NB4 (cell line): ENCODE data around the gene TRAF3.

Experiments
- MYC ChIP-seq: IDR thresholded peaks from 2 replicates; pipeline ENCODE4 v1.6.1; 2011; ENCODE audit warnings: low read depth, low read length
- POLR2A ChIP-seq: IDR thresholded peaks from 2 replicates; pipeline ENCODE4 v1.6.1; 2011; ENCODE audit warnings: mild to moderate bottlenecking; ENCODE audit not compliant: insufficient read length; ENCODE audit errors: extremely low read depth
- TF ChIP-seq, protein P1 (sequence below): IDR thresholded peaks from 2 replicates; pipeline ENCODE4 v1.6.1; 2011; ENCODE audit warnings: low read depth, low read length
- TF ChIP-seq, protein P2 (sequence below): IDR thresholded peaks from one replicate; pipeline ENCODE4 v1.5.1; 2012; ENCODE audit warnings: low read depth, low read length

DNA sequence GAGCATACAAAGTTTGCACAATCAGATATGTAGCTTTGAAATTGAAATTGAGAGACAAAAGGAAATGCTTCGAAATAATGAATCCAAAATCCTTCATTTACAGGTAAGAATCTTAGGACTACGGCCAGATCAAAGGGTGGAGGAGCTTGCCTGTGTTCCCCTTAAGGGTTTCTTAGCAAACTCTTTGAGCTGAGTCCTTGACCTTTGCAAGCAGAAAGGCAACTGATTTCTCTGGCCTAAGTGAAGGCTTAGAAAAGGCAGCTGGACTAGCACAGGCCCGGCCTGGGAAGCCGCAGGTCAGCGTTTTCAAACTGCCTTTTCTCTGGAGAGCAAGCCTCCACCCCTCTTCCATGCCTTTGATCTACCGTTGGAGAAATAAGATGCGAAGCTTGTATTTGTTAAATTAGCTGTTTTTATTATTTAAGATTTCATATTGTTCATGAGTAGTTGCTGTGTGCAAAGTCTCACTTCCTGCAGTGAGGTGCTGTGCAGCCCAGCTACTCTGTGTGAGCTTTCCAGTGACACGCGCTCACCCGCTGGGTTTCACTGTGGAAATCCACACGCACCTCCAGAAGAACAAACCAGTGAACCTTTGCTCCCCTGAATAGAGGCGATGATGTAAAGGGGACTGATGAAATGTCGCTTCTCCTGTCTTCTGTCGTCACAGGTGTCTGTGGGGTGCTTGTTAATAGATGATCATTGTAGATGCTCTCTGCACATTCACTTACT lies 120.2 kb downstream of the TRAF3 start:
- TF ChIP-seq, protein P1, sequence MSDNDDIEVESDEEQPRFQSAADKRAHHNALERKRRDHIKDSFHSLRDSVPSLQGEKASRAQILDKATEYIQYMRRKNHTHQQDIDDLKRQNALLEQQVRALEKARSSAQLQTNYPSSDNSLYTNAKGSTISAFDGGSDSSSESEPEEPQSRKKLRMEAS = no peak
- TF ChIP-seq POLR2A (no peak), MYC (no peak)
- TF ChIP-seq, protein P2, sequence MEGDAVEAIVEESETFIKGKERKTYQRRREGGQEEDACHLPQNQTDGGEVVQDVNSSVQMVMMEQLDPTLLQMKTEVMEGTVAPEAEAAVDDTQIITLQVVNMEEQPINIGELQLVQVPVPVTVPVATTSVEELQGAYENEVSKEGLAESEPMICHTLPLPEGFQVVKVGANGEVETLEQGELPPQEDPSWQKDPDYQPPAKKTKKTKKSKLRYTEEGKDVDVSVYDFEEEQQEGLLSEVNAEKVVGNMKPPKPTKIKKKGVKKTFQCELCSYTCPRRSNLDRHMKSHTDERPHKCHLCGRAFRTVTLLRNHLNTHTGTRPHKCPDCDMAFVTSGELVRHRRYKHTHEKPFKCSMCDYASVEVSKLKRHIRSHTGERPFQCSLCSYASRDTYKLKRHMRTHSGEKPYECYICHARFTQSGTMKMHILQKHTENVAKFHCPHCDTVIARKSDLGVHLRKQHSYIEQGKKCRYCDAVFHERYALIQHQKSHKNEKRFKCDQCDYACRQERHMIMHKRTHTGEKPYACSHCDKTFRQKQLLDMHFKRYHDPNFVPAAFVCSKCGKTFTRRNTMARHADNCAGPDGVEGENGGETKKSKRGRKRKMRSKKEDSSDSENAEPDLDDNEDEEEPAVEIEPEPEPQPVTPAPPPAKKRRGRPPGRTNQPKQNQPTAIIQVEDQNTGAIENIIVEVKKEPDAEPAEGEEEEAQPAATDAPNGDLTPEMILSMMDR = no peak
